Activated T-cell treated with anti-CD3 and anti-CD28 coated beads, Interleukin-2, amount 50 U/mL, for 4 hours (primary cell): Measurements from ENCODE around the gene CYBA. TPM values are rescaled to one million over a fixed set of nuclear protein-coding genes. Genes with fewer than 3 reads are reported as not detected.
A peak's percentile ranks its signal among the peaks of the same experiment; 100 is the strongest.

Experiments used
- ATAC-seq, 2 donors: fragments of 200-7000 bp; cut with Tn5 transposase; one replicate each; pipeline ENCODE4 v1.10.0; 2021
- DNase-seq: peaks from one replicate; pipeline ENCODE4 v3.0.0-alpha.2; 2020
- H3K27me3 Mint-ChIP-seq: one replicate; pipeline ENCODE4 v1.8.0; 2021; ENCODE audit warnings: low read depth, mixed read lengths
- H3K36me3 Mint-ChIP-seq: one replicate; pipeline ENCODE4 v1.8.0; 2022; ENCODE audit warnings: mixed read lengths; ENCODE audit not compliant: insufficient read depth
- H3K4me1 Mint-ChIP-seq: one replicate; pipeline ENCODE4 v1.8.0; 2021; ENCODE audit warnings: low read depth, mixed read lengths
- H3K4me3 Mint-ChIP-seq: one replicate; pipeline ENCODE4 v1.8.0; 2021; ENCODE audit warnings: mild to moderate bottlenecking, moderate library complexity, mixed read lengths
- H3K9me3 Mint-ChIP-seq: one replicate; pipeline ENCODE4 v1.8.0; 2021; ENCODE audit warnings: mixed read lengths
- total RNA-seq, 3 donors: library from RNA; stranded (reverse); gene quantifications; one replicate each; pipeline ENCODE4 v1.2.1, GENCODE V29; 2021

Gene CYBA
- total RNA-seq, 3 donors from 2014 or later = 110 to 147 (median 117) TPM

- ATAC-seq (peak; percentile 17 to 36), DNase-seq (no peak)
- Mint-ChIP-seq H3K36me3 (peaks cover 2% of the 10 kb centered on the region), H3K27me3 (no peaks in the 10 kb centered on the region), H3K4me3 (peak overlapping the region; percentile 90), H3K4me1 (peaks cover 19% of the 10 kb centered on the region), H3K9me3 (no peaks in the 10 kb centered on the region)
Measured at GRCh38 chr16:88649924-88650748, 717 bp downstream of the CYBA start.

GRCh38 chr16:88649195-88649923, 1.5 kb downstream of the CYBA start:
- H3K9me3 Mint-ChIP-seq = no peaks in the 10 kb centered on the region
- no peaks in the 10 kb centered on the region for H3K27me3 Mint-ChIP-seq
- no peak for ATAC-seq
- H3K4me1 Mint-ChIP-seq = peaks cover 19% of the 10 kb centered on the region
- H3K4me3 Mint-ChIP-seq = peak overlapping the region; percentile 90
- H3K36me3 Mint-ChIP-seq = no peaks in the 10 kb centered on the region
- DNase-seq = no peak

- H3K9me3 Mint-ChIP-seq = no peaks in the 10 kb centered on the region
- H3K4me3 Mint-ChIP-seq = no peak overlapping the region
- H3K36me3 Mint-ChIP-seq = peaks cover 2% of the 10 kb centered on the region
- H3K4me1 Mint-ChIP-seq = peaks cover 19% of the 10 kb centered on the region
- H3K27me3 Mint-ChIP-seq = no peaks in the 10 kb centered on the region
- no peak for ATAC-seq
- no peak for DNase-seq
Measured at GRCh38 chr16:88647178-88648070, 3.4 kb downstream of the CYBA start.

GRCh38 chr16:88646345-88647034, 4.4 kb downstream of the CYBA start:
- H3K4me3 Mint-ChIP-seq = no peak overlapping the region
- ATAC-seq (no peak), DNase-seq (no peak)
- H3K36me3 Mint-ChIP-seq = peaks cover 2% of the 10 kb centered on the region
- H3K4me1 Mint-ChIP-seq = peaks cover 17% of the 10 kb centered on the region
- no peaks in the 10 kb centered on the region for H3K9me3 Mint-ChIP-seq
- no peaks in the 10 kb centered on the region for H3K27me3 Mint-ChIP-seq

- Mint-ChIP-seq H3K36me3 (peaks cover 2% of the 10 kb centered on the region), H3K4me3 (no peak overlapping the region), H3K9me3 (no peaks in the 10 kb centered on the region), H3K27me3 (no peaks in the 10 kb centered on the region), H3K4me1 (peaks cover 12% of the 10 kb centered on the region)
- DNase-seq (no peak), ATAC-seq (no peak)
Measured at GRCh38 chr16:88645941-88646340, 4.9 kb downstream of the CYBA start.

- Mint-ChIP-seq H3K36me3 (peaks cover 2% of the 10 kb centered on the region), H3K9me3 (no peaks in the 10 kb centered on the region), H3K27me3 (peaks cover under 1% of the 10 kb centered on the region), H3K4me3 (no peak overlapping the region), H3K4me1 (peaks cover 13% of the 10 kb centered on the region)
- ATAC-seq (no peak), DNase-seq (no peak)
Measured at GRCh38 chr16:88645455-88645854, 5.4 kb downstream of the CYBA start.

- H3K27me3 Mint-ChIP-seq = peaks cover 7% of the 10 kb centered on the region
- peaks cover 10% of the 10 kb centered on the region for H3K4me1 Mint-ChIP-seq
- ATAC-seq (no peak), DNase-seq (no peak)
- no peaks in the 10 kb centered on the region for H3K9me3 Mint-ChIP-seq
- no peak overlapping the region for H3K4me3 Mint-ChIP-seq
- H3K36me3 Mint-ChIP-seq = peaks cover 2% of the 10 kb centered on the region
Measured at GRCh38 chr16:88643644-88643932, 7.3 kb downstream of the CYBA start.

GRCh38 chr16:88642881-88643643, 7.8 kb downstream of the CYBA start:
- Mint-ChIP-seq H3K4me3 (no peak overlapping the region), H3K36me3 (peaks cover 2% of the 10 kb centered on the region), H3K9me3 (no peaks in the 10 kb centered on the region), H3K4me1 (peaks cover 14% of the 10 kb centered on the region), H3K27me3 (peaks cover 7% of the 10 kb centered on the region)
- DNase-seq (no peak), ATAC-seq (no peak)

GRCh38 chr16:88640498-88641247, 10.2 kb downstream of the CYBA start:
- Mint-ChIP-seq H3K4me1 (peaks cover 31% of the 10 kb centered on the region), H3K36me3 (peaks cover 2% of the 10 kb centered on the region), H3K9me3 (no peaks in the 10 kb centered on the region), H3K4me3 (no peak overlapping the region), H3K27me3 (peaks cover 7% of the 10 kb centered on the region)
- ATAC-seq = no peak
- DNase-seq = no peak

- Mint-ChIP-seq H3K9me3 (no peaks in the 10 kb centered on the region), H3K4me1 (peaks cover 35% of the 10 kb centered on the region), H3K27me3 (peaks cover 7% of the 10 kb centered on the region), H3K4me3 (no peak overlapping the region), H3K36me3 (peaks cover 2% of the 10 kb centered on the region)
- ATAC-seq = no peak
- no peak for DNase-seq
Measured at GRCh38 chr16:88640039-88640495, 10.8 kb downstream of the CYBA start.

GRCh38 chr16:88639231-88640038, 11.4 kb downstream of the CYBA start:
- Mint-ChIP-seq H3K36me3 (peaks cover 2% of the 10 kb centered on the region), H3K4me3 (no peak overlapping the region), H3K9me3 (no peaks in the 10 kb centered on the region), H3K4me1 (peaks cover 36% of the 10 kb centered on the region), H3K27me3 (peaks cover 7% of the 10 kb centered on the region)
- ATAC-seq (no peak), DNase-seq (no peak)
